AG09319 (cell line): ENCODE measurements around the gene DDX56.
"Not testable (repeated sequence)": the region's sequence is repeated elsewhere in the genome, so short reads cannot be mapped to it uniquely, and the experiment has no call there.

Source experiments
- DNase-seq: peaks from one replicate; pipeline ENCODE4 v3.0.0-alpha.2; 2010; ENCODE audit warnings: low read depth; ENCODE audit errors: extremely low read depth
- TF ChIP-seq, protein P1 (sequence below): IDR thresholded peaks from 2 replicates; pipeline ENCODE4 v1.5.1; 2011; ENCODE audit warnings: low read depth, mild to moderate bottlenecking, inconsistent platforms, low read length, moderate library complexity

The DDX56 gene

DNA sequence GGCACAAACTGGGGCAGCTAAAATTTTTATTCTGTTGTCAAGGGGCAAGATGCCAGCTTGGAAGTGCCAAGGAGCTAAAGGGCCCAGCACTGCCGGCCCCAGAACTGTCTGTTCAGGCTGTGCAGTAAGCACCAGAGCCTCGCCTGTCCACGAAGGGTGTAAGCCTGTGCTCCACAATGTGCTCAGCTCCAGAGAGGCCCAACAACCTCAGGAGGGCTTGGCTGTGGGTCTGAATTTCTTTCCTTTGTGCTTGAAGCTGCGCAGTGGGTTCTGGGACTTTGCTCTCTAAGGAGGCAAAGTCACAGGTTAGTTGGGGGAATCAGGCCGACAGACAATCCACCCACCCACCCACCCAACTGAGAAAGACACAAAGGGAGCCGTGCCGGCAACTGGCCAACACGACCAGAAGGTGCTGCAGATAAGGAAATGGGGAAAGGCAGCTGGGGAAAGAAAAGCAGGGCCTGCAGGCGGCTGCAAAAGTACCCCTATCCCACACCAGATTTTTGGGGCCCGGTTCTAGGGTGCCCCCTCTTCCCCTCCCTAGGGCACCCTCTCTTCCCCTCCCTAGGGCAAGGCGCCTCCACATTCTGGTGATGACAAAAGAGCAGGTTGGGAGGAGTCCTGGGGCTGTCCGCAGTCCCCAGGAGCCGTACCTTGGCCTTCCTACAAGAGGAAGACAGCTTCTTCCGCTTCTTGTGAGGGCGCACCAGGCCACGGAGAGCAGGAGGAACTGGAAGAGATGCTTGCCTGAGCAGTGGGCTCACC is 7.7 kb downstream of the DDX56 start:
- TF ChIP-seq, protein P1, sequence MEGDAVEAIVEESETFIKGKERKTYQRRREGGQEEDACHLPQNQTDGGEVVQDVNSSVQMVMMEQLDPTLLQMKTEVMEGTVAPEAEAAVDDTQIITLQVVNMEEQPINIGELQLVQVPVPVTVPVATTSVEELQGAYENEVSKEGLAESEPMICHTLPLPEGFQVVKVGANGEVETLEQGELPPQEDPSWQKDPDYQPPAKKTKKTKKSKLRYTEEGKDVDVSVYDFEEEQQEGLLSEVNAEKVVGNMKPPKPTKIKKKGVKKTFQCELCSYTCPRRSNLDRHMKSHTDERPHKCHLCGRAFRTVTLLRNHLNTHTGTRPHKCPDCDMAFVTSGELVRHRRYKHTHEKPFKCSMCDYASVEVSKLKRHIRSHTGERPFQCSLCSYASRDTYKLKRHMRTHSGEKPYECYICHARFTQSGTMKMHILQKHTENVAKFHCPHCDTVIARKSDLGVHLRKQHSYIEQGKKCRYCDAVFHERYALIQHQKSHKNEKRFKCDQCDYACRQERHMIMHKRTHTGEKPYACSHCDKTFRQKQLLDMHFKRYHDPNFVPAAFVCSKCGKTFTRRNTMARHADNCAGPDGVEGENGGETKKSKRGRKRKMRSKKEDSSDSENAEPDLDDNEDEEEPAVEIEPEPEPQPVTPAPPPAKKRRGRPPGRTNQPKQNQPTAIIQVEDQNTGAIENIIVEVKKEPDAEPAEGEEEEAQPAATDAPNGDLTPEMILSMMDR = no peak
- DNase-seq = no peak

DNA sequence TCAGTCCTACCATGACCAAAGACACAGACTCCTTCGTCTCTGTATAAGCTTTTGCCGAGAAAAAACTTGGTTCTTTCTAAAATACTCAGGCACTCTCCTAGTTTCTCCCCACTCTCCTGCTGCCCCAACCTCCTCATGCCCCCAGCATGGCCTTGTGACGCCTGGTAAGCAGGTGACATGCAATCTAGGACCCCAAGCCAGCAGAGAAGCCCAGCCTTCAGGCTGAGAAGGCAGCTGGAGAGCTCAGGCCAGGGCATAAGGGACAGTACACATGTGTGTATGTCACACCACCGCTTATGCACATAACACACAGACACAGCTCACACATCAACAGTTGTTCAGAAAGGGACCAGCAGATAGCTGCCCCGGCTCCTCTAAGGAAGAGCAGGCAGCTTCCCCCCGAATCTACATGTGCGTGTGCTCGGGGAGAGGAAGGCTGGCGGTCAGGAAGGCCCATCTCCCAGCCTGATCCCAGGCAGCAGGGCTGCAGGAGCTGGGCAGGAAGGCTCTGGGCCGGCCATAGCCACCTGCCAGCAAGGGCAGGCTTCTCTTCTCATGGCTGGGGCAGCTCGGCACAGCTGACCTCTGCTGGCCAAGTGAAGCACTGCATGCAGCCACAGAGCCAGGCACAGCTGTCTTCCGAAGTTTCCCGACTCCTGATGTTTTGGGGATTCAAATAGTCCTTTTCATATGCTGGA is 8.5 kb downstream of the DDX56 start:
- DNase-seq = no peak
- TF ChIP-seq, protein P1 = no peak; the same call in none of the 2 replicates

DNA sequence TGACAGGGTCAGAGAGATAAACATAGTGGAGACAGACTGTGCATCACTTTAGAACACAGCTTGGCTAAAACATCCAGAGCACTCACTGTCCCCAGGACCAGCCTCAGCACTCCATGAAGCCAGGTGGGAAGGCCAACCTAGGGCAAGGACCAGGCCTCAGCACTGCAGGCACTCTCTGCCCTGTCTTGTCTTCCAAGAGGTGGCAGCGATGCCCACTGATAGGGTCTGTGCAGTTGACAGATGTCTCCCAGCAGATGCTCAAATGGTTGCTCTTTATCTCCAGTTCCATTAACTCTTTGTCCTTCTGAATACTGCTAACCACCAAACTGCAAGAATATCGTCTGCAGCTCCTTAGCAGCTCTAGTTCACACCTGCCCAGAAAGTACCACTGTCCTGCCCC is 9.1 kb downstream of the DDX56 start:
- DNase-seq = no peak
- TF ChIP-seq, protein P1 = no peak

DNA sequence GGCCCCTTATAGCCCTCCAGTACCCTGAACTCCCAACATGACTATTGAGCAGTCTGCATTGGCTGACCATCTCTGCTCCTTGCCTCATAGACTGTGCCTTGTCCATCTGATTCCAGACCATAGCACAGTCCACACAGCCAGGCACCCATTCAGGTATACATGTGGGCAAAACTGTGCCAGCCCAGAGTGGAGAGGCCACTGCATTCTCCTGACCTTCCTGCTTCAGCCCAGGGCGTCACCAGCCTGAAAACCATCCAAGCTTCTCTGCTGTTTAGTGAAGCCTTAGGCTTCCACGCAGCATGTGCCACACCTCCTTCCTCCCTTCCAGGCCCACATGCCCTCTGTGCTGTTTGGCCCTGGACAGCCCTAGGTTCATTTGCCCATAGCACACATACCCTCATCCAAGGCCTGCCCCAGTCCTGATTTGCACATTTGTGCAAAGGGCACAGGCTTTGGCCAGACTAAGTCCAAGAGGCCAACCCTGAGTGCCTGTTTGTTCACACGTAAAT is 10.5 kb downstream of the DDX56 start:
- DNase-seq = no peak
- TF ChIP-seq, protein P1 = no peak

DNA sequence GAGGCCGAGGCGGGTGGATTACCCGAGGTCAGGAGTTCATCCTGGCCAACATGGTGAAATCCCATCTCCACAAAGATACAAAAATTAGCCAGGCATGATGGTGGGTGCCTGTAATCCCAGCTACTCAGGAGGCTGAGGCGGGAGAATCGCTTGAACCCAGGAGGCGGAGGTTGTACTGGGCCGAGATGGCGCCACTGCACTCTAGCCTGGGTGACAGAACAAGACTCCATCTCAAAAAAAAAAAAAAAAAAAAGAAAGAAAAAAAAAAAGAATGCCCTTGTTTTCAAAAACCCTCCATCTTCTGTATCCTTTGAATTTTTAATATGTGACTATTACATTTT is 11.1 kb downstream of the DDX56 start:
- not testable (repeated sequence) for DNase-seq

DNA sequence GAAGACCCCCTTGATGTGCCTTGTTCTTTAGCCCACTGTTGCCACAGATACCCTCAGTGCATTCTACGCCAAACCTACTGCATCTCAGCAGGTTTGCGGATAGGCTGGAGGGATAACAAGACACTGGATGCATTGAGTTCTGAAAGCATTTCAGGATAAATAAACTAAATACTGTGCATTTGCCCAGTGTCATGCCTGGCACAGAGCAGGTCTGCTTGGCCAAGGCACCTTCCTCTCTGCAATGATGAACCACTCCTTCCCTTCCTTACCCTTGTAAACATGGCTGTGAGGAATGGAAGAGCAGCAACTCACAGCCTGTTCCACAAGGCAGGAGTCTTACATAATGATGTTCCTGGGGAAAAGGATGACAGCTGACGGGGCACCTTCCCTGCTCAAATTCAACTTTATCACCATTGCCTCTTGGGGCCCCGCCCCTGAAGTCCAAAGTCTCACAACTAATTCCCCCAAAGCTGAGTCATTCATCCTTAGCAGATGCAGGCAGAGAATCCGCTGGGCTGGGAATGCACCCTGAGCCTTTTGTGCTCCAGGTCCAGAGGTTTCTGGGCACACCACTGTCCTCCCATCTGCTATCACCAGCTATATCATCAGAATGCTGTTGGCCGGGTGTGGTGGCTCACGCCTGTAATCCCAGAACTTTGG is 11.6 kb downstream of the DDX56 start:
- no peak for DNase-seq
- TF ChIP-seq, protein P1 = no peak

DNA sequence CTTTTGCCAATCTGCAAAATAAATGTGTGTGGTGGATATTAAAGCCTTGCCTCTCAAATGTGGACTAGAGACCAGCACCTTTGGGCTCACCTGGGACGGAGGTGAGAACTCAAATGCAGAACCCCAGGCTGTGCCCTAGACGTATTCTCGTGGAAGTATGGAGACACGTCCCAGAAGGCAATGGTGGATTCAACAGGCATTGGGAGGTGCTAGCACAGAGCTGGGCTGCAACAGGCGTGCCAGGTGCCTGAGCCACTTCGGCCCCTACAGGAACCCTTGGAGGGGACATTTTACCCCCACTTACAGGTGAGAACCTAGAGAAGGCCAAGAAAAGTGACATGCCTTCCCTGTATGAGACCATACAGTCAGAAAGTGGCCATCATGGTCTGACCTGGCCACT is 12.2 kb downstream of the DDX56 start:
- no peak for DNase-seq
- TF ChIP-seq, protein P1 = no peak
